Glutamatergic neuron (in vitro differentiated cells): Measurements from ENCODE around the gene LRRC61. TPM values are rescaled to one million over a fixed set of nuclear protein-coding genes. Genes with fewer than 3 reads are reported as not detected.
A peak's percentile ranks its signal among the peaks of the same experiment; 100 is the strongest.
"Not testable (repeated sequence)": the region's sequence is repeated elsewhere in the genome, so short reads cannot be mapped to it uniquely, and the experiment has no call there.

Source experiments
- DNase-seq: peaks from one replicate; pipeline ENCODE4 v3.0.0; 2022
- H3K27ac Mint-ChIP-seq: one replicate; pipeline ENCODE4 v1.8.0; 2020; ENCODE audit warnings: mild to moderate bottlenecking, mixed read lengths, inconsistent platforms; ENCODE audit not compliant: unreplicated experiment
- H3K27me3 Mint-ChIP-seq: one replicate; pipeline ENCODE4 v1.8.0; 2020; ENCODE audit warnings: mild to moderate bottlenecking, moderate library complexity, mixed read lengths, inconsistent platforms; ENCODE audit not compliant: unreplicated experiment
- H3K36me3 Mint-ChIP-seq: one replicate; pipeline ENCODE4 v1.8.0; 2020; ENCODE audit warnings: mild to moderate bottlenecking, mixed read lengths, inconsistent platforms; ENCODE audit not compliant: unreplicated experiment
- H3K4me1 Mint-ChIP-seq: one replicate; pipeline ENCODE4 v1.8.0; 2020; ENCODE audit warnings: mild to moderate bottlenecking, low read depth, mixed read lengths, inconsistent platforms; ENCODE audit not compliant: unreplicated experiment
- H3K4me3 Mint-ChIP-seq: one replicate; pipeline ENCODE4 v1.8.0; 2020; ENCODE audit warnings: mild to moderate bottlenecking, mixed read lengths, inconsistent platforms; ENCODE audit not compliant: unreplicated experiment
- H3K9me3 Mint-ChIP-seq: one replicate; pipeline ENCODE4 v1.8.0; 2020; ENCODE audit warnings: mild to moderate bottlenecking, moderate library complexity, mixed read lengths, inconsistent platforms; ENCODE audit not compliant: unreplicated experiment
- long read RNA-seq: library from polyadenylated mRNA; unstranded; transcript quantifications from one replicate; pipeline ENCODE4 v2.0.0, GENCODE V29; 2020; ENCODE audit not compliant: unreplicated experiment
- total RNA-seq: library from RNA; stranded (reverse); fragmentation: NEBNext Ultra II Directional; extraction: Animal tissue kit (Norgen Biotek cat#: 25700); gene quantifications from one replicate; pipeline ENCODE4 v1.2.1, GENCODE V29; 2021; ENCODE audit not compliant: unreplicated experiment
- TF ChIP-seq, protein P1 (sequence below): fragments of 200-600 bp; sonication (generic); IDR thresholded peaks from one replicate; pipeline ENCODE4 v1.5.0; 2021; ENCODE audit not compliant: partially characterized antibody, unreplicated experiment

LRRC61 gene, protein sequence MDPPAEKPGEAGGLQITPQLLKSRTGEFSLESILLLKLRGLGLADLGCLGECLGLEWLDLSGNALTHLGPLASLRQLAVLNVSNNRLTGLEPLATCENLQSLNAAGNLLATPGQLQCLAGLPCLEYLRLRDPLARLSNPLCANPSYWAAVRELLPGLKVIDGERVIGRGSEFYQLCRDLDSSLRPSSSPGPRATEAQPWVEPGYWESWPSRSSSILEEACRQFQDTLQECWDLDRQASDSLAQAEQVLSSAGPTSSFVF
- 10.2 TPM for total RNA-seq
- long read RNA-seq, transcript LRRC61-202 (3 exons, 1,877 nt): major isoform, 15 of 15 reads
- long read RNA-seq, partial matches to known transcripts: 0 of 15 reads
- long read RNA-seq, other reads (novel, unspliced or antisense): 0 of 15 reads

GRCh38 chr7:150322833-150323681 lies at the start of gene LRRC61, which contains the start of gene ACTR3C:
Gene LRRC61 (plus strand): TSS chr7:150323355. CDS start chr7:150336862, 13,507 bp downstream.
Gene ACTR3C (minus strand): TSS chr7:150323545. CDS start chr7:150295296, 28,249 bp downstream.
- TF ChIP-seq, protein P1, sequence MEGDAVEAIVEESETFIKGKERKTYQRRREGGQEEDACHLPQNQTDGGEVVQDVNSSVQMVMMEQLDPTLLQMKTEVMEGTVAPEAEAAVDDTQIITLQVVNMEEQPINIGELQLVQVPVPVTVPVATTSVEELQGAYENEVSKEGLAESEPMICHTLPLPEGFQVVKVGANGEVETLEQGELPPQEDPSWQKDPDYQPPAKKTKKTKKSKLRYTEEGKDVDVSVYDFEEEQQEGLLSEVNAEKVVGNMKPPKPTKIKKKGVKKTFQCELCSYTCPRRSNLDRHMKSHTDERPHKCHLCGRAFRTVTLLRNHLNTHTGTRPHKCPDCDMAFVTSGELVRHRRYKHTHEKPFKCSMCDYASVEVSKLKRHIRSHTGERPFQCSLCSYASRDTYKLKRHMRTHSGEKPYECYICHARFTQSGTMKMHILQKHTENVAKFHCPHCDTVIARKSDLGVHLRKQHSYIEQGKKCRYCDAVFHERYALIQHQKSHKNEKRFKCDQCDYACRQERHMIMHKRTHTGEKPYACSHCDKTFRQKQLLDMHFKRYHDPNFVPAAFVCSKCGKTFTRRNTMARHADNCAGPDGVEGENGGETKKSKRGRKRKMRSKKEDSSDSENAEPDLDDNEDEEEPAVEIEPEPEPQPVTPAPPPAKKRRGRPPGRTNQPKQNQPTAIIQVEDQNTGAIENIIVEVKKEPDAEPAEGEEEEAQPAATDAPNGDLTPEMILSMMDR: no peak
- Mint-ChIP-seq H3K4me1 (peaks cover 3% of the 10 kb centered on the region), H3K9me3 (no peaks in the 10 kb centered on the region), H3K4me3 (peak within 1 kb of the TSS; percentile 89), H3K36me3 (no peaks in the 10 kb centered on the region), H3K27ac (peak within 1 kb of the TSS; percentile 23), H3K27me3 (peaks cover 7% of the 10 kb centered on the region)
- DNase-seq: peak; percentile 67

DNA sequence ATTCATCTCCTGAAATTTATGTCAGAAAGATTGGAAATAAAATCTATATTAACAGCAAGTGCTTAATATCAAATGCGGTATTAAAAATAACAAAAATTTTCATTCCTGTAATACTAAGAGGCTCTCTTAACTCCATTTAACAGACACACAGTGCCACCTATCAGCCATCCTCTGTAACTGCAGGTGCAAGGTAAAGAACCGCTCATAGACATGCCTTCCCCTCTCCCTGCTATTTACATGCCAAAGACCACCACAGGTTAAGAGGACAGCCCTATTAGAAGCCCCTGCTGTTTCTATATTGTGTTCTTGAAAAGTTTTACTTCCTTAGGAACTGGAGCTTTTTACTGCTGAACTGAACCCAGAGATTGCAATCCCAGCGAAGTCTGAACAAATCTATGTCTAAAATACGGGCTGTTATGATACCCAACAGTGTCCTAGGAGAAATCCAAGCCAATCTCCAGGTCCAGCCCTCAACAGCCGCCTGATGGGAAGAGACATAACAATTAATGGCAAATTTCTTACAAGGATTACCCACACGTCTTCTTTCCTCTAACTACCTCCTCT lies 46.9 kb upstream of the LRRC61 start:
- H3K36me3 Mint-ChIP-seq, H3K9me3 Mint-ChIP-seq, H3K27me3 Mint-ChIP-seq, DNase-seq, H3K27ac Mint-ChIP-seq, H3K4me3 Mint-ChIP-seq, H3K4me1 Mint-ChIP-seq: not testable (repeated sequence)
- TF ChIP-seq, protein P1: peak; percentile 74

GRCh38 chr7:150278383-150278782 lies 44.8 kb upstream of the LRRC61 start:
- H3K27ac Mint-ChIP-seq, H3K27me3 Mint-ChIP-seq, H3K36me3 Mint-ChIP-seq, H3K4me3 Mint-ChIP-seq, H3K4me1 Mint-ChIP-seq, DNase-seq, H3K9me3 Mint-ChIP-seq: not testable (repeated sequence)

- not testable (repeated sequence) for DNase-seq, H3K9me3 Mint-ChIP-seq, H3K27me3 Mint-ChIP-seq, H3K4me3 Mint-ChIP-seq, H3K27ac Mint-ChIP-seq, H3K4me1 Mint-ChIP-seq, H3K36me3 Mint-ChIP-seq
Observed at GRCh38 chr7:150281681-150282403, 41.3 kb upstream of the LRRC61 start.

GRCh38 chr7:150283111-150283510 lies 40.0 kb upstream of the LRRC61 start:
- not testable (repeated sequence) for H3K27me3 Mint-ChIP-seq, H3K27ac Mint-ChIP-seq, H3K36me3 Mint-ChIP-seq, H3K4me1 Mint-ChIP-seq, H3K4me3 Mint-ChIP-seq, DNase-seq, H3K9me3 Mint-ChIP-seq

DNA sequence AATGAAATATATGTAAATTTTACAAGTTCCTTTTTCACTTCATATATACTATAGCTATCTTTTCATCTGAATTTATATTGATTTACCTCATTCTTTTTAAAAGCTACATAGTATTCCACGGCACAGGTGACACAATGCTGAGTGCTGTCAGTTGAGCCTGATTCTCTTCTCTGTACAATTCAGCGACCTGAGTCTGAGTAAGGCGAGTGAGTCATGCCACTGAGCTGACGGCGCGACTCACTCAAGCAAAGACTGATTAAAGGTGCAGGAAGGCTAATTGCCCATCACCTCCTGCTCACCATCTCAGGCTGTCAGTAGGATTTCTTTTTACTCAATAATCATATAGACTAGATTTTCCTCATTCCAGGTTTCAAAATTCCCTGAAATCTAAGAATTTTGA lies 39.5 kb upstream of the LRRC61 start:
- not testable (repeated sequence) for H3K27me3 Mint-ChIP-seq, H3K36me3 Mint-ChIP-seq, H3K4me1 Mint-ChIP-seq, H3K27ac Mint-ChIP-seq, H3K9me3 Mint-ChIP-seq, H3K4me3 Mint-ChIP-seq, DNase-seq
